Osteoblast (primary cell): ENCODE measurements around the gene PCDHGA5. TPM values are rescaled to one million over a fixed set of nuclear protein-coding genes. Genes with fewer than 3 reads are reported as not detected.
"Not testable (repeated sequence)": the region's sequence is repeated elsewhere in the genome, so short reads cannot be mapped to it uniquely, and the experiment has no call there.

Experiments
- DNase-seq: peaks from one replicate; pipeline ENCODE4 v3.0.0; 2011; ENCODE audit warnings: low spot score, mixed read lengths; ENCODE audit not compliant: insufficient read length; ENCODE audit errors: missing footprints
- H2AFZ ChIP-seq: 2 replicates; pipeline ENCODE4 v1.6.0; 2011; ENCODE audit warnings: mild to moderate bottlenecking, low read length
- H3K27ac ChIP-seq: 2 replicates; pipeline ENCODE4 v1.5.1; 2011; ENCODE audit warnings: mild to moderate bottlenecking, low read depth, low read length, moderate library complexity
- H3K27me3 ChIP-seq: 2 replicates; pipeline ENCODE4 v1.6.0; 2012; ENCODE audit warnings: mild to moderate bottlenecking, control low read depth, inconsistent platforms, low read length, moderate library complexity; ENCODE audit not compliant: insufficient read depth
- H3K36me3 ChIP-seq: 2 replicates; pipeline ENCODE4 v1.5.1; 2011; ENCODE audit warnings: mild to moderate bottlenecking, low read length, control low read depth, moderate library complexity; ENCODE audit not compliant: insufficient read depth
- H3K4me1 ChIP-seq: 2 replicates; pipeline ENCODE4 v1.5.1; 2011; ENCODE audit warnings: mild to moderate bottlenecking, low read length, control low read depth, moderate library complexity; ENCODE audit not compliant: insufficient read depth
- H3K4me2 ChIP-seq: 2 replicates; pipeline ENCODE4 v1.6.0; 2011; ENCODE audit warnings: mild to moderate bottlenecking, low read length; ENCODE audit not compliant: insufficient read depth
- H3K4me3 ChIP-seq: fragments of 200-600 bp; sonication (generic); 3 replicates; pipeline ENCODE4 v1.5.1; 2012; ENCODE audit warnings: mild to moderate bottlenecking, low read length, inconsistent platforms; ENCODE audit not compliant: insufficient read depth
- H3K79me2 ChIP-seq: 2 replicates; pipeline ENCODE4 v1.6.0; 2012; ENCODE audit warnings: mild to moderate bottlenecking, low read length, control low read depth, inconsistent platforms; ENCODE audit not compliant: insufficient read depth
- H3K9me3 ChIP-seq: 2 replicates; pipeline ENCODE4 v1.5.1; 2011; ENCODE audit warnings: low read depth, low read length, control low read depth
- H4K20me1 ChIP-seq: 2 replicates; pipeline ENCODE4 v1.6.0; 2012; ENCODE audit warnings: mild to moderate bottlenecking, low read length, control low read depth; ENCODE audit not compliant: insufficient read depth
- total RNA-seq: library from RNA; depleted of rRNA; stranded (reverse); fragments of >200 nt; gene quantifications from 2 replicates; pipeline ENCODE4 v1.2.3, GENCODE V29; 2012
- TF ChIP-seq, protein P1 (sequence below): IDR thresholded peaks from 2 replicates; pipeline ENCODE4 v1.5.1; 2011; ENCODE audit warnings: mild to moderate bottlenecking, low read depth, low read length, moderate library complexity; ENCODE audit errors: extremely low read depth

Gene PCDHGA5
- total RNA-seq, 1 donor = 2.5 TPM

- H3K9me3 ChIP-seq = no peaks in the 10 kb centered on the region
- TF ChIP-seq, protein P1, sequence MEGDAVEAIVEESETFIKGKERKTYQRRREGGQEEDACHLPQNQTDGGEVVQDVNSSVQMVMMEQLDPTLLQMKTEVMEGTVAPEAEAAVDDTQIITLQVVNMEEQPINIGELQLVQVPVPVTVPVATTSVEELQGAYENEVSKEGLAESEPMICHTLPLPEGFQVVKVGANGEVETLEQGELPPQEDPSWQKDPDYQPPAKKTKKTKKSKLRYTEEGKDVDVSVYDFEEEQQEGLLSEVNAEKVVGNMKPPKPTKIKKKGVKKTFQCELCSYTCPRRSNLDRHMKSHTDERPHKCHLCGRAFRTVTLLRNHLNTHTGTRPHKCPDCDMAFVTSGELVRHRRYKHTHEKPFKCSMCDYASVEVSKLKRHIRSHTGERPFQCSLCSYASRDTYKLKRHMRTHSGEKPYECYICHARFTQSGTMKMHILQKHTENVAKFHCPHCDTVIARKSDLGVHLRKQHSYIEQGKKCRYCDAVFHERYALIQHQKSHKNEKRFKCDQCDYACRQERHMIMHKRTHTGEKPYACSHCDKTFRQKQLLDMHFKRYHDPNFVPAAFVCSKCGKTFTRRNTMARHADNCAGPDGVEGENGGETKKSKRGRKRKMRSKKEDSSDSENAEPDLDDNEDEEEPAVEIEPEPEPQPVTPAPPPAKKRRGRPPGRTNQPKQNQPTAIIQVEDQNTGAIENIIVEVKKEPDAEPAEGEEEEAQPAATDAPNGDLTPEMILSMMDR = no peak
- no peak overlapping the region for H3K27ac ChIP-seq
- H3K36me3 ChIP-seq = no peaks in the 10 kb centered on the region
- H3K4me3 ChIP-seq = no peak overlapping the region
- H4K20me1 ChIP-seq = no peaks in the 10 kb centered on the region
- no peaks in the 10 kb centered on the region for H3K79me2 ChIP-seq
- H3K4me2 ChIP-seq = no peak overlapping the region
- DNase-seq = no peak
- no peak overlapping the region for H2AFZ ChIP-seq
- H3K4me1 ChIP-seq = peaks cover 9% of the 10 kb centered on the region
- peaks cover 19% of the 10 kb centered on the region for H3K27me3 ChIP-seq
Observed at GRCh38 chr5:141328231-141328630, 35.7 kb upstream of the PCDHGA5 start.

DNA sequence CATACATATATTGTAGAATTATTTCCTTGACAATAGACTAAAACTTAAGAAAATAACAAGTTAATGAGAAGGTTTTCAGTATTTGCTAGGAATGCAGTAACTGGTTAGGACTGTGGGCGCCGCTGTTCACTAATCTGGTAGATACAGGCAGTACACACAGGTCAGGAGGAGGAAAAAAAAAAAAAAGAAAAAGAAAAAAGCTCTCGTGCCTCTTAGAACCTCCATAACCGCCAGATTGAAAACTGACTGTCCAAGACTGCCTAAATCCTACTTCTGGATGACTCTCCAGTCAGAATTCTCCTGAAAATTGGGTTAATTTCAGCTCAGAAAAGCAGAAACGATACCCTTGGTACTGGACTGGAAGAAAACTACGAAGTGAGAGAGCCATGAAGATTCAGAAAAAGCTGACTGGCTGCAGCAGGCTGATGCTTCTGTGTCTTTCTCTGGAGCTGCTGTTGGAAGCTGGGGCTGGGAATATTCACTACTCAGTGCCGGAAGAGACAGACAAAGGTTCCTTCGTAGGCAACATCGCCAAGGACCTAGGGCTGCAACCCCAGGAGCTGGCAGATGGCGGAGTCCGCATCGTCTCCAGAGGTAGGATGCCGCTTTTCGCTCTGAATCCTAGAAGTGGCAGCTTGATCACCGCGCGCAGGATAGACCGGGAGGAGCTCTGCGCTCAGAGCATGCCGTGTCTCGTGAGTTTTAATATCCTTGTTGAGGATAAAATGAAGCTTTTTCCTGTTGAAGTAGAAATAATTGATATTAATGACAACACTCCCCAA lies 33.5 kb upstream of the PCDHGA5 start, which contains the start of gene PCDHGA1:
Gene PCDHGA1, plus strand, starts transcription at position 216 of the 782 bp plus-strand sequence.
- H3K27me3 ChIP-seq = peaks cover 23% of the 10 kb centered on the region
- H3K27ac ChIP-seq = no peak within 1 kb of the TSS
- H3K4me1 ChIP-seq = peaks cover 9% of the 10 kb centered on the region
- H3K79me2 ChIP-seq = no peaks in the 10 kb centered on the region
- TF ChIP-seq, protein P1 = peak; percentile 75
- H3K9me3 ChIP-seq = no peaks in the 10 kb centered on the region
- H3K4me3 ChIP-seq = peak within 1 kb of the TSS; percentile 74
- no peaks in the 10 kb centered on the region for H4K20me1 ChIP-seq
- H3K36me3 ChIP-seq = no peaks in the 10 kb centered on the region
- peak within 1 kb of the TSS; percentile 97 for H2AFZ ChIP-seq
- H3K4me2 ChIP-seq = peak within 1 kb of the TSS; percentile 97
- DNase-seq = peak; percentile 94

DNA sequence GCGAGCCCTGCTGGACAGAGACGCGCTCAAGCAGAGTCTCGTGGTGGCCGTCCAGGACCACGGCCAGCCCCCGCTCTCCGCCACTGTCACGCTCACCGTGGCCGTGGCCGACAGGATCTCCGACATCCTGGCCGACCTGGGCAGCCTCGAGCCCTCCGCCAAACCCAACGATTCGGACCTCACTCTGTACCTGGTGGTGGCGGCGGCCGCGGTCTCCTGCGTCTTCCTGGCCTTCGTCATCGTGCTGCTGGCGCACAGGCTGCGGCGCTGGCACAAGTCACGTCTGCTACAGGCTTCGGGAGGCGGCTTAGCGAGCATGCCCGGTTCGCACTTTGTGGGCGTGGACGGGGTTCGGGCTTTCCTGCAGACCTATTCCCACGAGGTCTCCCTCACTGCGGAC lies 31.4 kb upstream of the PCDHGA5 start:
- peaks cover 34% of the 10 kb centered on the region for H3K27me3 ChIP-seq
- not testable (repeated sequence) for H2AFZ ChIP-seq, H3K4me2 ChIP-seq, DNase-seq, H3K79me2 ChIP-seq, H4K20me1 ChIP-seq, H3K9me3 ChIP-seq, H3K27ac ChIP-seq, H3K4me3 ChIP-seq, H3K36me3 ChIP-seq, H3K4me1 ChIP-seq

DNA sequence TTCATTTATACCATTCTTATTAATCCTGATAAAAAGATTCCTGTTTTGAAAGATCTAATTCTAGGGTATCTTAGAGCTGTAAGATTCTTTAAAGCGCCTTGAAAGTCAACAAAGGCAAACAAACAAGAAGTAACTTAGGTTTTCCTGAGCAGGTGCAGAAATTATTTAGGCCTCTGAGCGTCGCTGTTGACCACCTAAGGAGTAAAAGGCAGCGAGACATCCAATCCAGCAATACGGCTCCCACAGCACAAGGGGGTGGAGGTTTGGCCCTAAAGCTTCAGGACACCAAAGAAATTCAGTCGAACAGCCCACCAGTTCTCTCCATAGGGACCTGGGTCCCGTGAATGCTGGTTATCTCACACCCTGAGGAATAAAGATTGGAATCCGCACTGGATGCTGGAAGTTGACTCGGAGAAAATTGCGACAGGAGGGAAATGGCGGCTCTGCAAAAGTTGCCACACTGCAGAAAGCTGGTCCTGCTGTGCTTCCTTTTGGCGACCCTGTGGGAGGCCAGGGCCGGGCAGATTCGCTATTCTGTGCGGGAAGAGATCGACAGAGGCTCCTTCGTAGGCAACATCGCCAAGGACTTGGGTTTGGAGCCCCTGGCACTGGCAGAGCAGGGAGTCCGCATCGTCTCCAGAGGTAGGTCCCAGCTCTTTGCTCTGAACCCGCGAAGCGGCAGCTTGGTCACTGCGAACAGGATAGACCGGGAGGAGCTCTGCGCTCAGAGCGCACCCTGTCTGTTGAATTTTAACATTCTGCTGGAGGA lies 25.2 kb upstream of the PCDHGA5 start, which contains the start of gene PCDHGA2:
Gene PCDHGA2, plus strand, starts transcription at position 223 of the 769 bp plus-strand sequence.
- Histone ChIP-seq H4K20me1 (no peaks in the 10 kb centered on the region), H3K4me1 (no peaks in the 10 kb centered on the region), H2AFZ (peak within 1 kb of the TSS; percentile 94), H3K27ac (no peak within 1 kb of the TSS), H3K36me3 (no peaks in the 10 kb centered on the region), H3K27me3 (peaks cover 22% of the 10 kb centered on the region), H3K9me3 (peaks cover 2% of the 10 kb centered on the region), H3K4me2 (peak within 1 kb of the TSS; percentile 85), H3K4me3 (peak within 1 kb of the TSS; percentile 73), H3K79me2 (no peaks in the 10 kb centered on the region)
- peak; percentile 82 for DNase-seq
- TF ChIP-seq, protein P1 = peak; percentile 71

GRCh38 chr5:141340781-141341354 lies 23.1 kb upstream of the PCDHGA5 start:
- not testable (repeated sequence) for H3K79me2 ChIP-seq, DNase-seq, H3K4me1 ChIP-seq, H3K4me2 ChIP-seq, H3K36me3 ChIP-seq, H2AFZ ChIP-seq, H3K9me3 ChIP-seq, H3K27ac ChIP-seq, H4K20me1 ChIP-seq, H3K4me3 ChIP-seq
- H3K27me3 ChIP-seq = peaks cover 27% of the 10 kb centered on the region
